GM18499 (cell line): ENCODE data around the gene STAT2.
A peak's percentile ranks its signal among the peaks of the same experiment; 100 is the strongest.
"Not testable (repeated sequence)": the region's sequence is repeated elsewhere in the genome, so short reads cannot be mapped to it uniquely, and the experiment has no call there.

ENCODE experiments used
- ATAC-seq: cut with Tn5 transposase; IDR thresholded peaks from one replicate; pipeline ENCODE4 v1.9.1; 2021; ENCODE audit warnings: moderate number of reproducible peaks; ENCODE audit not compliant: insufficient read depth, unreplicated experiment

Gene STAT2

GRCh38 chr12:56332512-56333196 is 27.3 kb downstream of the STAT2 start:
- ATAC-seq: no peak

GRCh38 chr12:56330936-56331490 is 28.9 kb downstream of the STAT2 start:
- no peak for ATAC-seq

GRCh38 chr12:56326533-56326932 is 33.4 kb downstream of the STAT2 start:
- ATAC-seq: no peak

DNA sequence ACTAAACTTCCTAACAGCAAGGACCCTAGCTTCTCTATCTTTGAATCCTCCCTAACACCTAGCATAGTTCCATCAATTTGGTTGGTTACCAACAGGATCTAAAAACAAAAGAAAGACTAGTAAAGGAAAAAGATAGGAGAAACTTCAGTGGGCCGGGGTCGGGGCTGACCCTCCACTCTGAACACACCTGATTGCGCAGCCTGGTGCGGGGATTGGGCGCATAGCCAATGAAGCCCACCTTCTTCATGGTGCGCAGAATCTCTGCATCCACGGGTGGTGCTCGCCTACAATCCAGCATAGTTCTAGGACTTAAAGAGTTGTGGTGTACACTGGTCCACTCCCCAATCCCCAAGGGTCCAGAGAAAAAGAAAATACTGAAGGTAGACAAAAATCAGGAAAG is 33.8 kb downstream of the STAT2 start:
- ATAC-seq: no peak

GRCh38 chr12:56324206-56324605 is 35.7 kb downstream of the STAT2 start:
- ATAC-seq: no peak

DNA sequence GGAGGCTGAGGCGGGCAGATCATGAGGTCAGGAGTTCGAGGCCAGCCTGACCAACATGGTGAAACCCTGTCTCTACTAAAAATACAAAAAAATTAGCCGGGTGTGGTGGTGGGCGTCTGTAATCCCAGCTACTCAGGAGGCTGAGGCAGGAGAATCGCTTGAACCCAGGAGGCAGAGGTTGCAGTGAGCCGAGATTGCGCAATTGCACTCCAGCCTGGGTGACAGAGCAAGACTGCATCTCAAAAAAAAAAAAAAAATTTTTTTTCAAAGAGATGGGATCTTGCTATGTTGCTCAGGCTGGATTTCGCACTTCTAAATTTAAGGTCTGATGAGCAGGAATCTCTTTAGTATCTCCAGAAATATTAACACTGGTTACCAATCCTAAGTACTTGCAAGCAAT is 38.3 kb downstream of the STAT2 start:
- not testable (repeated sequence) for ATAC-seq

GRCh38 chr12:56321027-56321426 is 38.9 kb downstream of the STAT2 start:
- ATAC-seq: no peak

DNA sequence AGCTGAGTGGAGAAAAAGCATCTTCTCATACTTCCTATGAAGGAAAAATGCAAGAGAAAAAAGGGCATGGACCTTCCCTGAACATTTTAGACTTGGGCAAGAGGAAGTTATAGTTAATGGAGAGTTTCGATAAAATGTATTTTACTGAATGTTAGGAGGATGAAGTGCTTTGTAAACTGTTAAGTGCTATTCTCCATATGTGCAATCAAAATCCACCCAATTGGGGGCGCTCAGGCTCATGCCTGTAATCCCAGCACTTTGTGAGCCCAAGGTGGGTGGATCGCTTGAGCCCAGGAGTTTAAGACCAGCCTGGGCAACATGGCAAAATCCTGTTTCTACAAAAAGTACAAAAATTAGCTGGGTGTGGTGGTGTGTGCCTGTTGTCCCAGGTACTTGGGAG is 42.2 kb downstream of the STAT2 start:
- ATAC-seq: no peak

DNA sequence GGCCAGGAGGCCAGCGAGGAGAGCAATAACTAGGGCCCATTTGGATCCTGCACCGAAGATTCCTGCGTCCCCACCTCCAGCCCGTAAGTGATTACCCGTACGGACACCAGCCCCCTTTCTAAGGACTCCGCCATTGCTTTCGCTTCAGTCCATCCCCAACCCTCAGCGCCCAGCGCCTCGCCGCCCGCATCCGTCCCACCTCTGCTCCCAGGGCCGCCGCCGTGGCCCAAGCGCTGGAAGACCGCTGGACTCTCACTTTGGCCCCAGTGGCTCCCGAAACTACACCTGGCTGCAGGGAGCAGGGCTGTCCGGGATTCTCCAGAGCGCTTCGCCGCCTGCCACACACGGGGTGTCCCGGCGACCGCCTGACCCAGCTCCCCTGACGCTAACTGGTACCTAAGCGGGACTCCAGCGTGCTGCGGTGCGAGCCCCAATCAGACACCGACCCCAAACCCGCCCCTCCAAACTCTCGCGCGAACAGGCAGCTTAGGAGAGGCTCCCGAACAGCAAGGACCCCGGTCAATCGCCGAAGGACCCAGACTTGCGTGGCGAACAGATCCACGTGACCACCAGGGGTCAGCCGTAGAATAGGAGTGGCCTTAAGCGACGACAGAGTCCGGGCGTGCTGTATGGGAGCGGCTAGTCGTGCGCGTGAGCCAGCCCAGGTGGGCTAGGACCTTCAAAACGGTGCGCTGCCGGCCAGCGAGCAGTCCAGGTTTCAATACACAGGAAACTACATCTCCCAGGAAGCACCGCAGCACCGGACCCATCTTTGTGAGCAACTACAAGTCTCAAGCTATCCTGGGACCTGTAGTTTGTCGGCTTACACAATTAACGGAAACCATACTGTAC is 44.1 kb downstream of the STAT2 start, which contains the start of gene CNPY2:
CNPY2 (minus strand) TSS at position 367 of the 852 bp plus-strand sequence. CDS start 771 bp downstream, outside the sequence.
- peak; percentile 77 for ATAC-seq

- no peak for ATAC-seq
These were observed 44.7 kb downstream of the STAT2 start for GRCh38 chr12:56315249-56315621.

- ATAC-seq: no peak
These were observed 48.9 kb downstream of the STAT2 start for GRCh38 chr12:56311003-56311402.

DNA sequence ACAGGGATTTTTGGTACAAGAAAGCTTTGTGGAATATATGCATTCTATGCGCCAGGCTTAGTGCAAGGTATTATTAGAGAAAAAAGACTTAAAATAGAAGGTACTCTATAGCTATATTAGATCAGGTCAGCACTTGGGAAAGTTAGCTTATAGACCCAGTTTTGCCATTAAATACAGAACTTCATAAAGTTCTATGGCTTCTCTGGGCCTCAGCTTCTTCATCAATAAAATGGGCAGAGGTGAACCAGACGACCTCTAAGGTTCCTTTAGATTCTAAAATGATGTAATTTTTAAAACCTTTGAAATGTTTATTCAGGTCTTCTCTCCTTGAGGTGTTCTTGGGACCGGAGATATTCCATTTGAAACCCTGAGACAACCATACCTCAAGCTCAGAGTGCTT is 51.2 kb downstream of the STAT2 start:
- ATAC-seq: no peak

DNA sequence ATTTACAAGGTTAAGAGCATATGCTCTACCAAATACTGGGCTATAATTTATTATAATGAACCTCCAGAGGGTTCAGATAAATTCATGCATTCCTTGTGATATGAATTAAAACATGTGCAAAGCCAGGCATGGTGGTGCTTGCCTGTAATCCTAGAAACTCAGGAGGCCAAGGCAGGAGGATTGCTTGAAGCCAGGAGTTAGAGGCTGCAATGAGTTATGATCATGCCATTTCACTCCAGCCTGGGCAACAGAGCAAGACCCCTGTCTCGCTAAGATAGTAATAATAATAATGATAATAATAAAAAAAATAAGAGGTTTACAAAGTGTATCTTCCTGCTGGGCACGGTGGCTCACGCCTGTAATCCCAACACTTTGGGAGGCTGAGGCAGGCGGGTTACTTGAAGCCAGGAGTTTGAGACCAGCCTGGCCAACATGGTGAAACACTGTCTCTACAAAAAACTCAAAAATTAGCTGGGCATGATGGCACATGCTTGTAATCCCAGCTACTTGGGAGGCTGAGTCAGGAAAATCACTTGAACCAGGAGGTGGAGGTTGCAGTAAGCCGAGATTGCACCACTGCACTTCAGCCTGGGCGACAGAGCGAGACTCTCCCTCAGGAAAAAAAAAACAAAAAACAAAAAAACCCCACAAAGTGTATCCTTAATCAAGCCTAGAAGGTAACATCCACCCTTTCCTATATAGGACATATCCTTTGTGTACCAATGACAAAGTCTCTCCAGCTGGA is 52.5 kb downstream of the STAT2 start:
- no peak for ATAC-seq

GRCh38 chr12:56304872-56305590 is 54.9 kb downstream of the STAT2 start:
- ATAC-seq: no peak

- no peak for ATAC-seq
These were observed 55.6 kb downstream of the STAT2 start for GRCh38 chr12:56304276-56304675.

- no peak for ATAC-seq
These were observed 59.1 kb downstream of the STAT2 start for GRCh38 chr12:56300644-56301464.

DNA sequence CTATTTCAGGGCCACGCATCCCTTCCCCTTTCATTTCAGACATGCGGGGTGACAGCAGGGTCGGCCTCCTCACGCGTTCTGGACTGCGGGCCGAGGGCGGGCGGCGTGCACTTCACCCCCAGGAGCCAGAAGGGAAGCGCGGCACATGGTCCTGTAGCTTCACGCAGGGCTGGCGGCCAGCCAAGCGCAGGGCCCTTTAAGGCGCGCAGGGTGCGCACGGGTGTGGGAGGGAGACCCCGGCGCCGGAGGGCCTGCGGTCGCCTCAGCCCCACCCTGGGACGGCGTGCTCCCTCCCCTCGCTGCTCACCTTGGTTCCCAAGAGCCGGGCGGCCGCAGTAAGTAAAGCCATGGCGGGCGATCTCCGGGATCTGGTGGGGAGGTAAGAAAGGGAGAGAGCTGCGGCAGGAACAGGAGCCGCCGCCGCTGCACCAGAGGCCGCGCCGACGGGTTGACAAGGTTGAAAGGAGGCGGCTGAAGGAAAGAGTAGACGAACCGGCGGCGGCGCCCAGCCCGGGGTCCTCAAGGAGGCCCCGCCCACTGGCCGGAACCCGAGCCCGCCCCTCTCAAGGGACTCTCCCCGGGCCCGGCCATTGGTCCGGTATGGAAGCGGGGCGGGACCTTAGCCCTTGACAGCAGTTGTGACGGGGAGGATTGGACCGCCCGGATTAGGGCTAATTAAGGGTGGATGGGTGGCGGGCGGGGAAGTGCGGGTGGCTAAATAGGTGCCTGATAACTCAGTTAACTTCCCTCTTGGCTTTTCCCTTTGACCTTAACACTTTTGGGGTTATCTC is 59.9 kb downstream of the STAT2 start, which contains the start of gene CS:
CS (minus strand) TSS at position 478 of the 791 bp plus-strand sequence; CDS start at position 349, 129 bp downstream.
- peak; percentile 69 for ATAC-seq

DNA sequence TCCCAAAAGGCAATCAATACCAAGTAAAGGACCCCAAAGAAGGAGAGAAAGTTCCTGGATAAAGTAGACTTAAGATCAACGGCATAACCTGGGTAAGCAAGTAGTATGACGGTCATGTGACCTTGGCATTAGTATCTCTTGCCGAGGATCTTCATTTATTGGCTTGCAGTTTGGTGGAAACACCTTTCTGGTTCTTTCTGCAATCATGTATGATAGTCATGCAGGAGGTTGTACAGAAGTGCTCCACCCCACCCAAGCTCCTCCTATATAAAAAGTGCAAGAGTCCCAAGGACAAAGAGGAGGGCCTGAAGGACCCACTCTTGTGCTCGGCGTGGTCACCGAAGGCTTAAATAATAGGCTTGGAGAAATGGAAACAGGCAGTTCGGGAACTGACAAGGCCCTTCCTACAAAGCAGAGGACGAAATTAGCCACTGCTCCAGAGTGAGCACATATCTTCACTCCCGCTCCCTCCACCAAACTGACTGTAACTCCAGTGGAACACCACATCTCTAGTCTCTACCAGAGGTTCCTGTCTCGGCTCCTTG is 60.5 kb downstream of the STAT2 start:
- peak; percentile 3 for ATAC-seq
